RWPE2 (cell line): ENCODE results near the gene NEDD1.
A peak's percentile ranks its signal among the peaks of the same experiment; 100 is the strongest.

Experiments
- ATAC-seq: fragments of 200-7000 bp; cut with Tn5 transposase; 3 replicates; pipeline ENCODE4 v1.9.1; 2021; ENCODE audit warnings: low read depth
- DNase-seq: peaks from one replicate; pipeline ENCODE4 v3.0.0-alpha.2; 2020; ENCODE audit warnings: low spot score
- H3K27ac ChIP-seq: fragments of 450-650 bp; 2 replicates; pipeline ENCODE4 v1.5.1; 2017; ENCODE audit warnings: mild to moderate bottlenecking; ENCODE audit not compliant: poor library complexity, severe bottlenecking
- H3K27me3 ChIP-seq: fragments of 250-450 bp; sonication (Bioruptor Pico); 2 replicates; pipeline ENCODE4 v1.5.1; 2021; ENCODE audit warnings: mild to moderate bottlenecking, moderate library complexity; ENCODE audit not compliant: insufficient read depth, poor library complexity, severe bottlenecking
- H3K36me3 ChIP-seq: fragments of 250-450 bp; sonication (Bioruptor Pico); 2 replicates; pipeline ENCODE4 v1.5.1; 2020; ENCODE audit warnings: low read depth, mild to moderate bottlenecking, moderate library complexity
- H3K4me1 ChIP-seq: fragments of 250-450 bp; sonication (Bioruptor Pico); 2 replicates; pipeline ENCODE4 v1.5.1; 2021; ENCODE audit warnings: mild to moderate bottlenecking, moderate library complexity; ENCODE audit not compliant: insufficient read depth, poor library complexity, severe bottlenecking
- H3K4me3 ChIP-seq: fragments of 250-450 bp; sonication (Bioruptor Pico); 2 replicates; pipeline ENCODE4 v1.5.1; 2021; ENCODE audit warnings: mild to moderate bottlenecking, moderate library complexity; ENCODE audit not compliant: severe bottlenecking
- H3K9me3 ChIP-seq: fragments of 250-450 bp; sonication (Bioruptor Pico); 2 replicates; pipeline ENCODE4 v1.5.1; 2021; ENCODE audit warnings: mild to moderate bottlenecking, moderate library complexity; ENCODE audit not compliant: severe bottlenecking
- CTCF ChIP-seq: fragments of 450-650 bp; IDR thresholded peaks from one replicate; pipeline ENCODE4 v1.5.1; 2017; ENCODE audit warnings: mild to moderate bottlenecking, moderate library complexity; ENCODE audit not compliant: poor library complexity, severe bottlenecking

Gene NEDD1

GRCh38 chr12:96979532-96979931 is 72.5 kb downstream of the NEDD1 start:
- H3K4me1 ChIP-seq, result no peaks in the 10 kb centered on the region
- no peak for DNase-seq
- H3K36me3 ChIP-seq, result no peaks in the 10 kb centered on the region
- no peaks in the 10 kb centered on the region for H3K9me3 ChIP-seq
- H3K4me3 ChIP-seq, result no peak overlapping the region
- no peak for TF ChIP-seq CTCF
- no peak for ATAC-seq
- no peaks in the 10 kb centered on the region for H3K27me3 ChIP-seq
- H3K27ac ChIP-seq, result no peak overlapping the region

DNA sequence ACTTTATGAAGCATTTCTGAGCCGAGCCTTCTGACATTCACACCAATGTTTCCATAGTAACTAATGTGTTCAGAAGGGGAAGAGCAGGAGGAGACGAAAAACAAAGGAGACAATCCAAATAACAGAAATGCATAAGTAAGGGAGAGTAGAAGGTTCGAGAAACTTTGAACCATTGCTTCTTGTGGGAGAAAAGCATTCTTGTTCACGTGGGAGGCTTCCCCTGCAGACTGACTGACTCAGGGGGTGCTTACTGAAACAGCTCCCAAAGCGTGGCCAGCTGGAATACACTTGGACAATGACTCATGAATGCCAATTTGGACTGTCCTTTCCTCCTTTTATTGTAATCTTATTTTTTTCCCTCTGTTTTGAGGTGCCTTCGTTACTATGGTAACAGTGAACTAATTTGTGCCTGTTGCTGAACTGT is 73.9 kb downstream of the NEDD1 start:
- no peak for TF ChIP-seq CTCF

DNA sequence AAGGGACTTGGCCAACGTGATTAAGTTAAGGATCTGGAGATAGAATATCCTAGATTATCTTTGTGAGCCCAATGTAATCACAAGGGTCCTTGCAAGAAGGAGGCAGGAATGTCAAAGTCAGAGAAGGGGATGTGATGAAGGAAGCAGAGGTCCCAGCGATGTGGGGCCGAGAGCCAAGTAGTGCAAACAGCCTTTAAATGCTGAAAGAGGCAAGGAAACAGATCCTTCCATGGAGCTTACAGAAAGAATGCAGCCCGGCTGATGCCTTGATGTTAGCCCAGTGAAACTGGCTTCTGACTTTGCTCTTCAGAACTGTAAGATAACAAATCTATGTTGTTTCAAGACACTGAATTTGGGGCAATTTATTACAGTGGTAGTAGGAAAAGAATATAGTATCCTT is 74.9 kb downstream of the NEDD1 start:
- DNase-seq (no peak), ATAC-seq (no peak)
- TF ChIP-seq CTCF, result no peak
- Histone ChIP-seq H3K36me3 (no peaks in the 10 kb centered on the region), H3K27ac (no peak overlapping the region), H3K9me3 (no peaks in the 10 kb centered on the region), H3K4me3 (no peak overlapping the region), H3K4me1 (no peaks in the 10 kb centered on the region), H3K27me3 (peaks cover 18% of the 10 kb centered on the region)

More for the DNA sequence above, 73.9 kb downstream of the NEDD1 start:
- Histone ChIP-seq H3K4me1 (no peaks in the 10 kb centered on the region), H3K9me3 (no peaks in the 10 kb centered on the region), H3K36me3 (no peaks in the 10 kb centered on the region), H3K27me3 (peaks cover 9% of the 10 kb centered on the region), H3K4me3 (no peak overlapping the region), H3K27ac (no peak overlapping the region)
- DNase-seq, result no peak
- 0 out of 3 replicates have a peak, but pooled peaks have one; percentile 42 for ATAC-seq

GRCh38 chr12:96982671-96983070 is 75.6 kb downstream of the NEDD1 start:
- H3K27ac ChIP-seq, result no peak overlapping the region
- no peak for TF ChIP-seq CTCF
- no peaks in the 10 kb centered on the region for H3K36me3 ChIP-seq
- H3K27me3 ChIP-seq, result peaks cover 22% of the 10 kb centered on the region
- DNase-seq, result no peak
- ATAC-seq, result no peak
- no peaks in the 10 kb centered on the region for H3K9me3 ChIP-seq
- no peak overlapping the region for H3K4me3 ChIP-seq
- no peaks in the 10 kb centered on the region for H3K4me1 ChIP-seq

GRCh38 chr12:96985515-96986362 is 78.7 kb downstream of the NEDD1 start:
- peak; percentile 94 for TF ChIP-seq CTCF
- ATAC-seq, result peak; percentile 71
- H3K27ac ChIP-seq, result no peak overlapping the region
- H3K27me3 ChIP-seq, result peaks cover 27% of the 10 kb centered on the region
- no peaks in the 10 kb centered on the region for H3K4me1 ChIP-seq
- H3K4me3 ChIP-seq, result no peak overlapping the region
- DNase-seq, result no peak
- H3K36me3 ChIP-seq, result no peaks in the 10 kb centered on the region
- H3K9me3 ChIP-seq, result no peaks in the 10 kb centered on the region
